ENCODE measurements around the gene ZBTB7C. TPM values are rescaled to one million over a fixed set of nuclear protein-coding genes. Genes with fewer than 3 reads are reported as not detected.

The ZBTB7C gene
- total RNA-seq, 1 donor from 2014 or later, result 7.4 TPM

GRCh38 chr18:48057018-48057417 is 352.2 kb downstream of the ZBTB7C start:
- no peak overlapping the region for H3K27ac Mint-ChIP-seq
- peaks cover 3% of the 10 kb centered on the region for H3K9me3 Mint-ChIP-seq
- no peak for DNase-seq (ENCODE audit: low spot score in 2 of 2, unreplicated experiment in 2 of 2)
- H3K4me1 Mint-ChIP-seq, result peaks cover 35% of the 10 kb centered on the region
- TF ChIP-seq CTCF (IDR thresholded peaks at IDR 0.05; ENCODE audit: unreplicated experiment), result no peak
- H3K4me3 Mint-ChIP-seq, result no peak overlapping the region
- H3K36me3 Mint-ChIP-seq, result no peaks in the 10 kb centered on the region
- peaks cover 30% of the 10 kb centered on the region for H3K27me3 Mint-ChIP-seq (ENCODE audit: low read depth)

- Mint-ChIP-seq H3K27me3 (ENCODE audit: low read depth) (peaks cover 30% of the 10 kb centered on the region), H3K36me3 (no peaks in the 10 kb centered on the region), H3K9me3 (peaks cover 3% of the 10 kb centered on the region), H3K27ac (no peak overlapping the region), H3K4me3 (no peak overlapping the region), H3K4me1 (peaks cover 28% of the 10 kb centered on the region)
- no peak for TF ChIP-seq CTCF (IDR thresholded peaks at IDR 0.05; ENCODE audit: unreplicated experiment)
- no peak for DNase-seq (ENCODE audit: low spot score in 2 of 2, unreplicated experiment in 2 of 2)
Observed at GRCh38 chr18:48055351-48055750, 353.8 kb downstream of the ZBTB7C start.

GRCh38 chr18:48053881-48054816 is 355.0 kb downstream of the ZBTB7C start:
- Mint-ChIP-seq H3K27me3 (ENCODE audit: low read depth) (peaks cover 32% of the 10 kb centered on the region), H3K27ac (no peak overlapping the region), H3K36me3 (no peaks in the 10 kb centered on the region), H3K4me1 (peaks cover 15% of the 10 kb centered on the region), H3K4me3 (no peak overlapping the region), H3K9me3 (peaks cover 3% of the 10 kb centered on the region)
- DNase-seq (ENCODE audit: low spot score in 2 of 2, unreplicated experiment in 2 of 2), result no peak
- TF ChIP-seq CTCF (IDR thresholded peaks at IDR 0.05; ENCODE audit: unreplicated experiment), result no peak

- Mint-ChIP-seq H3K27me3 (ENCODE audit: low read depth) (peaks cover 36% of the 10 kb centered on the region), H3K36me3 (no peaks in the 10 kb centered on the region), H3K27ac (no peak overlapping the region), H3K4me3 (no peak overlapping the region), H3K9me3 (peaks cover 3% of the 10 kb centered on the region), H3K4me1 (peaks cover 12% of the 10 kb centered on the region)
- no peak for TF ChIP-seq CTCF (IDR thresholded peaks at IDR 0.05; ENCODE audit: unreplicated experiment)
- no peak for DNase-seq (ENCODE audit: low spot score in 2 of 2, unreplicated experiment in 2 of 2)
Observed at GRCh38 chr18:48052842-48053241, 356.3 kb downstream of the ZBTB7C start.

- TF ChIP-seq CTCF (IDR thresholded peaks at IDR 0.05; ENCODE audit: unreplicated experiment), result no peak
- no peaks in the 10 kb centered on the region for H3K36me3 Mint-ChIP-seq
- DNase-seq (ENCODE audit: low spot score in 2 of 2, unreplicated experiment in 2 of 2), result no peak
- H3K9me3 Mint-ChIP-seq, result peaks cover 1% of the 10 kb centered on the region
- H3K4me3 Mint-ChIP-seq, result no peak overlapping the region
- H3K4me1 Mint-ChIP-seq, result peaks cover 12% of the 10 kb centered on the region
- H3K27me3 Mint-ChIP-seq (ENCODE audit: low read depth), result peaks cover 39% of the 10 kb centered on the region
- H3K27ac Mint-ChIP-seq, result no peak overlapping the region
Observed at GRCh38 chr18:48051945-48052840, 357.0 kb downstream of the ZBTB7C start.

Data from mesothelial cell of epicardium (in vitro differentiated cells).